Hepatocyte (in vitro differentiated cells): ENCODE data around the gene SNX32.

Experiments
- CTCF ChIP-seq: fragments of 200-600 bp; sonication (generic); IDR thresholded peaks from 2 replicates; pipeline ENCODE4 v1.5.1; 2016; ENCODE audit warnings: antibody characterized with exemption, mild to moderate bottlenecking; ENCODE audit not compliant: poor library complexity
- EZH2 ChIP-seq: fragments of 200-600 bp; sonication (generic); IDR thresholded peaks from 2 replicates; pipeline ENCODE4 v1.6.1; 2016; ENCODE audit warnings: antibody characterized with exemption, mild to moderate bottlenecking, borderline replicate concordance
- EZH2phosphoT487 ChIP-seq: fragments of 200-600 bp; sonication (generic); IDR thresholded peaks from one replicate; pipeline ENCODE4 v1.6.1; 2018; ENCODE audit warnings: antibody characterized with exemption, mild to moderate bottlenecking, low read depth, moderate library complexity; ENCODE audit not compliant: unreplicated experiment, severe bottlenecking

GRCh38 chr11:65857500-65857852 lies 23.7 kb downstream of the SNX32 start:
- no peak for TF ChIP-seq CTCF
- no peak for TF ChIP-seq EZH2
- TF ChIP-seq EZH2phosphoT487 = no peak
